HCT116 (cell line): Measurements from ENCODE around the gene DYNC1I1. TPM values are rescaled to one million over a fixed set of nuclear protein-coding genes. Genes with fewer than 3 reads are reported as not detected.

Source experiments
- ATAC-seq: fragments of 200-7000 bp; cut with Tn5 transposase; 2 replicates; pipeline ENCODE4 v1.9.1; 2020; ENCODE audit warnings: mild to moderate bottlenecking, moderate library complexity
- BruUV-seq: library from RNA; stranded (reverse); fragments of 400-500 nt; replicated peaks from 2 replicates; lab custom pipeline; 2021; lab: Mats Ljungman, UMichigan
- CTCF ChIA-PET: fragments of 300-600 bp; sonication (Branson Sonifier 250); formaldehyde crosslinking; loops from one replicate; lab custom pipeline; 2021; ENCODE audit warnings: antibody characterized with exemption; lab: Charles Lee
- POLR2A ChIA-PET: fragments of 300-600, 350-600 bp; sonication (Branson Sonifier 250); formaldehyde crosslinking; loops from one replicate; lab custom pipeline; 2021; ENCODE audit warnings: antibody characterized with exemption; lab: Charles Lee
- RAD21 ChIA-PET, 2 experiments: fragments of 300-600 bp; sonication (Branson Sonifier 250); formaldehyde crosslinking; loops; one replicate each; lab custom pipeline; 2023; ENCODE audit warnings: low total read pairs in 2 of 2; ENCODE audit not compliant: uncharacterized antibody in 2 of 2, unreplicated experiment in 2 of 2, low non-redundant PET in 1 of 2; lab: Charles Lee
- DNase-seq: peaks from one replicate; pipeline ENCODE4 v3.0.0-alpha.2; 2010; ENCODE audit warnings: low read depth, low spot score
- H2AFZ ChIP-seq: fragments of 200-600 bp; shearing (Covaris generic), sonication (generic); 2 replicates; pipeline ENCODE4 v1.6.1; 2017; ENCODE audit warnings: low read depth, mixed run types, mixed read lengths, antibody characterized with exemption, low read length; ENCODE audit not compliant: poor library complexity, severe bottlenecking
- H3K27ac ChIP-seq: 2 replicates; pipeline ENCODE4 v1.5.1; 2012; ENCODE audit warnings: low read depth, low read length
- H3K27me3 ChIP-seq: fragments of 200-600 bp; sonication (generic); 2 replicates; pipeline ENCODE4 v1.6.1; 2016; ENCODE audit warnings: mixed run types, low read length, mixed read lengths; ENCODE audit not compliant: insufficient read depth
- H3K36me3 ChIP-seq, 2 experiments: fragments of 200-500 bp in 1 of 2; fragments of 200-600 bp in 1 of 2; sonication (Bioruptor generic) in 1 of 2; sonication (generic) in 1 of 2; 2 replicates each; pipeline versions ENCODE4 v1.5.1 to v1.6.1; 2014 to 2016; ENCODE audit warnings: low read length in 2 of 2, inconsistent platforms in 1 of 2, mixed read lengths in 1 of 2, mixed run types in 1 of 2; ENCODE audit not compliant: insufficient read depth in 2 of 2, control insufficient read depth in 1 of 2
- H3K4me1 ChIP-seq, 2 experiments: fragments of 200-600 bp in 1 of 2; sonication (generic) in 1 of 2; 2 replicates each; pipeline versions ENCODE4 v1.5.1 to v1.6.1; 2012 to 2017; ENCODE audit warnings: low read length in 2 of 2, inconsistent platforms in 1 of 2, mild to moderate bottlenecking in 1 of 2, mixed read lengths in 1 of 2, mixed run types in 1 of 2, moderate library complexity in 1 of 2; ENCODE audit not compliant: insufficient read depth in 2 of 2, control insufficient read depth in 1 of 2
- H3K4me2 ChIP-seq: fragments of 200-600 bp; sonication (generic); 2 replicates; pipeline ENCODE4 v1.6.1; 2017; ENCODE audit warnings: mixed run types, low read length, mixed read lengths
- H3K4me3 ChIP-seq, 2 experiments: fragments of 200-600 bp in 1 of 2; sonication (generic) in 1 of 2; replicated peaks in 1 of 2; 2 replicates each; pipeline ENCODE4 v1.5.1; 2011 to 2016; ENCODE audit warnings: low read length in 2 of 2, control low read depth in 1 of 2, low read depth in 1 of 2, mild to moderate bottlenecking in 1 of 2, mixed read lengths in 1 of 2, mixed run types in 1 of 2
- H3K79me2 ChIP-seq: fragments of 200-600 bp; sonication (generic); 2 replicates; pipeline ENCODE4 v1.6.1; 2017; ENCODE audit warnings: mild to moderate bottlenecking, mixed run types, low read length, moderate library complexity, mixed read lengths; ENCODE audit not compliant: insufficient read depth
- H3K9ac ChIP-seq: fragments of 200-600 bp; sonication (generic); 2 replicates; pipeline ENCODE4 v1.6.1; 2016; ENCODE audit warnings: low read length, mixed read lengths
- H3K9me2 ChIP-seq: fragments of 200-600 bp; sonication (generic), shearing (Covaris generic); 2 replicates; pipeline ENCODE4 v1.6.1; 2017; ENCODE audit warnings: mixed run types, mild to moderate bottlenecking, moderate library complexity; ENCODE audit not compliant: insufficient read depth
- H3K9me3 ChIP-seq, 2 experiments: fragments of 200-500 bp in 1 of 2; fragments of 200-600 bp in 1 of 2; sonication (Bioruptor generic) in 1 of 2; sonication (generic) in 1 of 2; 2 replicates each; pipeline ENCODE4 v1.6.1; 2014 to 2017; ENCODE audit warnings: low read length in 2 of 2, mixed read lengths in 2 of 2, inconsistent platforms in 1 of 2, low read depth in 1 of 2, mild to moderate bottlenecking in 1 of 2, mixed run types in 1 of 2, moderate library complexity in 1 of 2; ENCODE audit not compliant: control insufficient read depth in 1 of 2, insufficient read depth in 1 of 2
- H4K20me1 ChIP-seq: fragments of 200-600 bp; sonication (generic), shearing (Covaris generic); 2 replicates; pipeline ENCODE4 v1.6.1; 2017; ENCODE audit warnings: mixed run types, mild to moderate bottlenecking, moderate library complexity; ENCODE audit not compliant: insufficient read depth
- CBX3 ChIP-seq: IDR thresholded peaks from 2 replicates; pipeline ENCODE4 v1.6.1; 2012; ENCODE audit warnings: low read depth
- CEBPB ChIP-seq: IDR thresholded peaks from 2 replicates; pipeline ENCODE4 v1.6.1; 2012; ENCODE audit warnings: low read depth
- EGR1 ChIP-seq: IDR thresholded peaks from 2 replicates; pipeline ENCODE4 v1.6.1; 2012; ENCODE audit warnings: low read depth
- ELF1 ChIP-seq: IDR thresholded peaks from 2 replicates; pipeline ENCODE4 v1.6.1; 2012; ENCODE audit warnings: low read depth, borderline replicate concordance
- EZH2 ChIP-seq: fragments of 200-600 bp; sonication (generic); IDR thresholded peaks from 2 replicates; pipeline ENCODE4 v1.6.1; 2017; ENCODE audit warnings: antibody characterized with exemption, mixed run types
- EZH2phosphoT487 ChIP-seq: fragments of 200-600 bp; IDR thresholded peaks from 2 replicates; pipeline ENCODE4 v1.6.1; 2018; ENCODE audit warnings: antibody characterized with exemption, borderline replicate concordance
- JUND ChIP-seq: IDR thresholded peaks from 2 replicates; pipeline ENCODE4 v1.6.1; 2012
- POLR2A ChIP-seq: IDR thresholded peaks from 2 replicates; pipeline ENCODE4 v1.7.0; 2011; ENCODE audit warnings: borderline replicate concordance; ENCODE audit not compliant: insufficient read depth, insufficient read length; ENCODE audit errors: extremely low read depth
- POLR2AphosphoS5 ChIP-seq: IDR thresholded peaks from 2 replicates; pipeline ENCODE4 v1.6.1; 2011; ENCODE audit warnings: mild to moderate bottlenecking, low read depth, low read length, moderate library complexity
- RAD21 ChIP-seq: IDR thresholded peaks from 2 replicates; pipeline ENCODE4 v1.6.1; 2012; ENCODE audit warnings: low read depth, mild to moderate bottlenecking
- SIN3A ChIP-seq: IDR thresholded peaks from 2 replicates; pipeline ENCODE4 v1.6.1; 2012; ENCODE audit warnings: low read depth
- SP1 ChIP-seq: IDR thresholded peaks from 2 replicates; pipeline ENCODE4 v1.6.1; 2012; ENCODE audit warnings: low read depth
- SRF ChIP-seq: IDR thresholded peaks from 2 replicates; pipeline ENCODE4 v1.6.1; 2012; ENCODE audit warnings: low read depth
- TCF7L2 ChIP-seq: IDR thresholded peaks from 2 replicates; pipeline ENCODE4 v1.7.0; 2011; ENCODE audit warnings: borderline replicate concordance, inconsistent platforms; ENCODE audit not compliant: insufficient read depth, insufficient read length; ENCODE audit errors: extremely low read depth
- YY1 ChIP-seq: IDR thresholded peaks from 2 replicates; pipeline ENCODE4 v1.6.1; 2011; ENCODE audit warnings: low read length, low read depth, moderate library complexity, mild to moderate bottlenecking; ENCODE audit not compliant: insufficient replicate concordance; ENCODE audit errors: extremely low read depth
- ZFX ChIP-seq: fragments of 450-650 bp; IDR thresholded peaks from 2 replicates; pipeline ENCODE4 v1.6.1; 2017
- intact Hi-C: fragments of 100-400 bp; cut with micrococcal nuclease; formaldehyde crosslinking; loops from 2 replicates; pipeline ENCODE4 v1.10.0; 2022
- total RNA-seq: library from RNA; stranded (reverse); gene quantifications from one replicate; pipeline ENCODE4 v1.2.1, GENCODE V29; 2021; ENCODE audit not compliant: unreplicated experiment
- TF ChIP-seq, protein P1 (sequence below): IDR thresholded peaks from 2 replicates; pipeline ENCODE4 v1.6.1; 2011; ENCODE audit warnings: mild to moderate bottlenecking, low read length, moderate library complexity; ENCODE audit not compliant: insufficient replicate concordance; ENCODE audit errors: extremely low read depth
- TF ChIP-seq, protein P2 (sequence below), 3 experiments: fragments of 200-600 bp in 1 of 3; sonication (generic) in 1 of 3; IDR thresholded peaks in 2 of 3; conservative IDR thresholded peaks in 1 of 3; 2 replicates each; pipeline ENCODE4 v1.5.1; 2012 to 2017; ENCODE audit warnings: low read depth in 2 of 3, low read length in 2 of 3, antibody characterized with exemption in 1 of 3, borderline replicate concordance in 1 of 3, control low read depth in 1 of 3, mild to moderate bottlenecking in 1 of 3, mixed read lengths in 1 of 3, mixed run types in 1 of 3, moderate library complexity in 1 of 3; ENCODE audit not compliant: insufficient read depth in 1 of 3
- TF ChIP-seq, protein P3 (sequence below): IDR thresholded peaks from 2 replicates; pipeline ENCODE4 v1.6.1; 2012
- TF ChIP-seq, protein P4 (sequence below): IDR thresholded peaks from 2 replicates; pipeline ENCODE4 v1.6.1; 2012; ENCODE audit warnings: low read depth

DYNC1I1 gene
- total RNA-seq, 1 experiment from 2014 or later = not detected

DNA sequence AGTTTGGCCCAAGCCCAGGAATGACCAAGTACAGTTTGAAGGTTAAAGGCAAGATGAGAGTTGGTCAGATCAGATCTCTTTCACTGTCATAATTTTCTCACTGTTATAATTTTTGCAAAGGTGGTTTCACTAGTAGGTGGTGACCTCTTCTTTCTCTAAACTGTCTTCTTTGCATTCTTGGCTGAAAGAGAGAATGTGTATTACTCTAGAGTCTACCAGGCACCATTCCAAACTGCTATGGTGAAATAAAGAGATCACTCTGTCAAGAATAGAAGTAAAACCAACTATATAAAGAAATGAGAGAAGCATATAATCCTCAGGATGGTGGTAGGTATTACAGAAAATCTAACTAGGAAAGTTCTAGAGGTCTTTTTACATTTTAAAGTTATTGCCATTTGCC is 72.7 kb downstream of the DYNC1I1 start:
- no peaks in the 10 kb centered on the region for H4K20me1 ChIP-seq
- H3K79me2 ChIP-seq = no peaks in the 10 kb centered on the region
- intact Hi-C loops = no loop called here
- no peaks in the 10 kb centered on the region for H3K4me1 ChIP-seq
- H3K4me2 ChIP-seq = no peak overlapping the region
- no peak for TF ChIP-seq ZFX
- TF ChIP-seq, protein P1, sequence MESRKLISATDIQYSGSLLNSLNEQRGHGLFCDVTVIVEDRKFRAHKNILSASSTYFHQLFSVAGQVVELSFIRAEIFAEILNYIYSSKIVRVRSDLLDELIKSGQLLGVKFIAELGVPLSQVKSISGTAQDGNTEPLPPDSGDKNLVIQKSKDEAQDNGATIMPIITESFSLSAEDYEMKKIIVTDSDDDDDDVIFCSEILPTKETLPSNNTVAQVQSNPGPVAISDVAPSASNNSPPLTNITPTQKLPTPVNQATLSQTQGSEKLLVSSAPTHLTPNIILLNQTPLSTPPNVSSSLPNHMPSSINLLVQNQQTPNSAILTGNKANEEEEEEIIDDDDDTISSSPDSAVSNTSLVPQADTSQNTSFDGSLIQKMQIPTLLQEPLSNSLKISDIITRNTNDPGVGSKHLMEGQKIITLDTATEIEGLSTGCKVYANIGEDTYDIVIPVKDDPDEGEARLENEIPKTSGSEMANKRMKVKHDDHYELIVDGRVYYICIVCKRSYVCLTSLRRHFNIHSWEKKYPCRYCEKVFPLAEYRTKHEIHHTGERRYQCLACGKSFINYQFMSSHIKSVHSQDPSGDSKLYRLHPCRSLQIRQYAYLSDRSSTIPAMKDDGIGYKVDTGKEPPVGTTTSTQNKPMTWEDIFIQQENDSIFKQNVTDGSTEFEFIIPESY = no peak
- no peak for TF ChIP-seq CBX3
- no peak for TF ChIP-seq SRF
- no peak for TF ChIP-seq EZH2phosphoT487
- no peak for TF ChIP-seq YY1
- TF ChIP-seq JUND = no peak
- TF ChIP-seq EGR1 = no peak
- no peak for TF ChIP-seq TCF7L2
- TF ChIP-seq, protein P2, sequence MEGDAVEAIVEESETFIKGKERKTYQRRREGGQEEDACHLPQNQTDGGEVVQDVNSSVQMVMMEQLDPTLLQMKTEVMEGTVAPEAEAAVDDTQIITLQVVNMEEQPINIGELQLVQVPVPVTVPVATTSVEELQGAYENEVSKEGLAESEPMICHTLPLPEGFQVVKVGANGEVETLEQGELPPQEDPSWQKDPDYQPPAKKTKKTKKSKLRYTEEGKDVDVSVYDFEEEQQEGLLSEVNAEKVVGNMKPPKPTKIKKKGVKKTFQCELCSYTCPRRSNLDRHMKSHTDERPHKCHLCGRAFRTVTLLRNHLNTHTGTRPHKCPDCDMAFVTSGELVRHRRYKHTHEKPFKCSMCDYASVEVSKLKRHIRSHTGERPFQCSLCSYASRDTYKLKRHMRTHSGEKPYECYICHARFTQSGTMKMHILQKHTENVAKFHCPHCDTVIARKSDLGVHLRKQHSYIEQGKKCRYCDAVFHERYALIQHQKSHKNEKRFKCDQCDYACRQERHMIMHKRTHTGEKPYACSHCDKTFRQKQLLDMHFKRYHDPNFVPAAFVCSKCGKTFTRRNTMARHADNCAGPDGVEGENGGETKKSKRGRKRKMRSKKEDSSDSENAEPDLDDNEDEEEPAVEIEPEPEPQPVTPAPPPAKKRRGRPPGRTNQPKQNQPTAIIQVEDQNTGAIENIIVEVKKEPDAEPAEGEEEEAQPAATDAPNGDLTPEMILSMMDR (IDR thresholded peaks at IDR 0.05 in 2 of 3, conservative IDR thresholded peaks at IDR 0.05 in 1 of 3; ENCODE audit: borderline replicate concordance in 1 of 3, insufficient read depth in 1 of 3, low read depth in 2 of 3, low read length in 2 of 3) = no peak
- no peak for TF ChIP-seq SIN3A
- TF ChIP-seq EZH2 = no peak
- TF ChIP-seq, protein P3, sequence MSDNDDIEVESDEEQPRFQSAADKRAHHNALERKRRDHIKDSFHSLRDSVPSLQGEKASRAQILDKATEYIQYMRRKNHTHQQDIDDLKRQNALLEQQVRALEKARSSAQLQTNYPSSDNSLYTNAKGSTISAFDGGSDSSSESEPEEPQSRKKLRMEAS = no peak
- TF ChIP-seq CEBPB = no peak
- no peak for TF ChIP-seq SP1
- TF ChIP-seq POLR2A = no peak
- TF ChIP-seq POLR2AphosphoS5 = no peak
- TF ChIP-seq, protein P4, sequence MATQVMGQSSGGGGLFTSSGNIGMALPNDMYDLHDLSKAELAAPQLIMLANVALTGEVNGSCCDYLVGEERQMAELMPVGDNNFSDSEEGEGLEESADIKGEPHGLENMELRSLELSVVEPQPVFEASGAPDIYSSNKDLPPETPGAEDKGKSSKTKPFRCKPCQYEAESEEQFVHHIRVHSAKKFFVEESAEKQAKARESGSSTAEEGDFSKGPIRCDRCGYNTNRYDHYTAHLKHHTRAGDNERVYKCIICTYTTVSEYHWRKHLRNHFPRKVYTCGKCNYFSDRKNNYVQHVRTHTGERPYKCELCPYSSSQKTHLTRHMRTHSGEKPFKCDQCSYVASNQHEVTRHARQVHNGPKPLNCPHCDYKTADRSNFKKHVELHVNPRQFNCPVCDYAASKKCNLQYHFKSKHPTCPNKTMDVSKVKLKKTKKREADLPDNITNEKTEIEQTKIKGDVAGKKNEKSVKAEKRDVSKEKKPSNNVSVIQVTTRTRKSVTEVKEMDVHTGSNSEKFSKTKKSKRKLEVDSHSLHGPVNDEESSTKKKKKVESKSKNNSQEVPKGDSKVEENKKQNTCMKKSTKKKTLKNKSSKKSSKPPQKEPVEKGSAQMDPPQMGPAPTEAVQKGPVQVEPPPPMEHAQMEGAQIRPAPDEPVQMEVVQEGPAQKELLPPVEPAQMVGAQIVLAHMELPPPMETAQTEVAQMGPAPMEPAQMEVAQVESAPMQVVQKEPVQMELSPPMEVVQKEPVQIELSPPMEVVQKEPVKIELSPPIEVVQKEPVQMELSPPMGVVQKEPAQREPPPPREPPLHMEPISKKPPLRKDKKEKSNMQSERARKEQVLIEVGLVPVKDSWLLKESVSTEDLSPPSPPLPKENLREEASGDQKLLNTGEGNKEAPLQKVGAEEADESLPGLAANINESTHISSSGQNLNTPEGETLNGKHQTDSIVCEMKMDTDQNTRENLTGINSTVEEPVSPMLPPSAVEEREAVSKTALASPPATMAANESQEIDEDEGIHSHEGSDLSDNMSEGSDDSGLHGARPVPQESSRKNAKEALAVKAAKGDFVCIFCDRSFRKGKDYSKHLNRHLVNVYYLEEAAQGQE = no peak
- no peak for TF ChIP-seq RAD21
- no peak for TF ChIP-seq ELF1
- H3K9me2 ChIP-seq = no peaks in the 10 kb centered on the region
- H3K36me3 ChIP-seq = no peaks in the 10 kb centered on the region
- no peaks in the 10 kb centered on the region for H3K9me3 ChIP-seq
- H3K27me3 ChIP-seq = peaks cover 8% of the 10 kb centered on the region; the same call in 1 of the 2 replicates
- no peak overlapping the region for H2AFZ ChIP-seq
- BruUV-seq = no TSS peak
- ChIA-PET POLR2A (no interaction called here), CTCF (no interaction called here), RAD21 (no interaction called here)
- no peak overlapping the region for H3K27ac ChIP-seq
- ATAC-seq (no peak), DNase-seq (no peak)
- H3K4me3 ChIP-seq = no peak overlapping the region
- H3K9ac ChIP-seq = no peak overlapping the region
